Measurements from ENCODE around the gene TGFBR2. TPM values are rescaled to one million over a fixed set of nuclear protein-coding genes. Genes with fewer than 3 reads are reported as not detected.

Gene TGFBR2
- polyA plus RNA-seq, 1 of the 3 experiments (the other 2 are of a cell fraction), result 48.3 TPM

GRCh38 chr3:30563956-30564355 lies 42.4 kb upstream of the TGFBR2 start:
- H3K27ac ChIP-seq (ENCODE audit: low read depth in 2 of 2, low read length in 1 of 2), result no peak overlapping the region
- no peak overlapping the region for H2AFZ ChIP-seq (ENCODE audit: low read depth)
- CTCF ChIA-PET, result interaction anchor here (1.3 kb wide), 1 partner anchor 11 kb away, joined by 4 read pairs; no protein-coding TSS in a partner anchor

More at GRCh38 chr3:30563956-30564355, 42.4 kb upstream of the TGFBR2 start:
- Histone ChIP-seq H3K9me2 (no peaks in the 10 kb centered on the region), H4K20me1 (ENCODE audit: insufficient read depth) (no peaks in the 10 kb centered on the region), H3F3A (replicated peaks; ENCODE audit: insufficient read depth) (no peaks in the 10 kb centered on the region), H3K36me3 (replicated peaks in 1 of 2; ENCODE audit: control insufficient read depth in 1 of 2, insufficient read depth in 2 of 2, low read length in 1 of 2) (no peaks in the 10 kb centered on the region), H3K27me3 (ENCODE audit: insufficient read depth) (no peaks in the 10 kb centered on the region), H3K4me3 (ENCODE audit: low read depth in 2 of 2, low read length in 1 of 2) (no peak overlapping the region), H3K4me1 (ENCODE audit: control insufficient read depth in 1 of 2, insufficient read depth in 2 of 2, low read depth in 1 of 2, low read length in 1 of 2) (no peaks in the 10 kb centered on the region), H3K9me3 (no peaks in the 10 kb centered on the region), H3K4me2 (no peak overlapping the region), H3K9ac (no peak overlapping the region), H3K79me2 (ENCODE audit: insufficient read depth) (no peaks in the 10 kb centered on the region)
- POLR2A ChIA-PET, result no interaction called here
- no peak for DNase-seq
- 91% methylated on average over 1 of the region's 1 CpG for WGBS (ENCODE audit: low lambda C conversion rate)
- TF ChIP-seq IRF3 (IDR thresholded peaks at IDR 0.05; ENCODE audit: low read depth, low read length), result no peak
- TF ChIP-seq TEAD4 (IDR thresholded peaks at IDR 0.05; ENCODE audit: borderline replicate concordance, insufficient read depth), result no peak
- no peak for TF ChIP-seq RFX5 (IDR thresholded peaks at IDR 0.05; ENCODE audit: low read length)
- no peak for TF ChIP-seq PBX3 (IDR thresholded peaks at IDR 0.05)
- TF ChIP-seq FOXJ3 (CRISPR knock-in tag; IDR thresholded peaks at IDR 0.05), result no peak
- TF ChIP-seq RXRA (IDR thresholded peaks at IDR 0.05; ENCODE audit: borderline replicate concordance, low read depth), result no peak
- TF ChIP-seq SIN3A (IDR thresholded peaks at IDR 0.05; ENCODE audit: borderline replicate concordance, low read depth, low read length), result no peak
- TF ChIP-seq SMC3 (IDR thresholded peaks at IDR 0.05; ENCODE audit: low read depth, low read length), result no peak
- TF ChIP-seq CHD2 (IDR thresholded peaks at IDR 0.05; ENCODE audit: low read length, partially characterized antibody), result no peak
- TF ChIP-seq GABPA (IDR thresholded peaks at IDR 0.05; ENCODE audit: low read depth), result no peak
- TF ChIP-seq ZBTB33 (IDR thresholded peaks at IDR 0.05; ENCODE audit: borderline replicate concordance, low read depth), result no peak
- no peak for TF ChIP-seq FOXM1 (IDR thresholded peaks at IDR 0.05; ENCODE audit: low read depth)
- no peak for TF ChIP-seq MEF2A (IDR thresholded peaks at IDR 0.05; ENCODE audit: borderline replicate concordance, low read depth)
- no peak for TF ChIP-seq FOSL2 (IDR thresholded peaks at IDR 0.05; ENCODE audit: borderline replicate concordance, low read depth)
- no peak for TF ChIP-seq TCF12 (IDR thresholded peaks at IDR 0.05)
- no peak for TF ChIP-seq USF1 (IDR thresholded peaks at IDR 0.05; ENCODE audit: borderline replicate concordance, low read depth)
- no peak for TF ChIP-seq EZH2phosphoT487 (IDR thresholded peaks at IDR 0.05; ENCODE audit: borderline replicate concordance, low read depth)
